Heart right ventricle (tissue), 16 donors: ENCODE measurements around the gene NR3C1. TPM values are rescaled to one million over a fixed set of nuclear protein-coding genes. Genes with fewer than 3 reads are reported as not detected.

Experiments used
- ATAC-seq, 8 donors: fragments of 200-7000 bp; cut with Tn5 transposase; one replicate each; pipeline ENCODE4 v1.9.1; 2020; ENCODE audit warnings: mild to moderate bottlenecking in 8 of 8, moderate library complexity in 8 of 8, moderate number of reproducible peaks in 1 of 8
- DNase-seq, 2 donors: peaks; one replicate each; pipeline ENCODE4 v3.0.0-alpha.2; 2020
- H3K27ac ChIP-seq, 10 donors: fragments of 200-600 bp; sonication (generic) in 2 of 10; one replicate each; pipeline versions ENCODE4 v1.5.0 to v1.8.0; 2020 to 2022; ENCODE audit warnings: mild to moderate bottlenecking in 3 of 10
- H3K27me3 ChIP-seq, 7 donors: fragments of 200-600 bp; one replicate each; pipeline ENCODE4 v1.8.0; 2021 to 2022; ENCODE audit warnings: mild to moderate bottlenecking in 2 of 7
- H3K36me3 ChIP-seq, 9 donors: fragments of 200-600 bp; sonication (generic) in 1 of 9; one replicate each; pipeline versions ENCODE4 v1.5.0 to v1.8.0; 2020 to 2022; ENCODE audit warnings: mild to moderate bottlenecking in 2 of 9
- H3K4me1 ChIP-seq, 9 donors: fragments of 200-600 bp; sonication (generic) in 1 of 9; one replicate each; pipeline versions ENCODE4 v1.5.0 to v1.8.0; 2020 to 2022; ENCODE audit warnings: mild to moderate bottlenecking in 4 of 9
- H3K4me3 ChIP-seq, 10 donors: fragments of 200-600 bp; sonication (generic) in 2 of 10; one replicate each; pipeline versions ENCODE4 v1.5.0 to v1.8.0; 2020 to 2022; ENCODE audit warnings: mild to moderate bottlenecking in 7 of 10, moderate library complexity in 2 of 10
- H3K9me3 ChIP-seq, 11 donors: fragments of 200-600 bp in 10 of 11; sonication (generic) in 2 of 11; one replicate each; pipeline versions ENCODE4 v1.5.0 to v1.8.0; 2013 to 2022; ENCODE audit warnings: mild to moderate bottlenecking in 2 of 11, control low read depth in 1 of 11, moderate library complexity in 1 of 11
- WGBS, 2 donors: extraction: QIAGEN DNeasy Blood & Tissue Kit; methylation state at CpG; one replicate each; pipeline ENCODE4 v1.1.7; 2013; ENCODE audit warnings: inconsistent platforms in 1 of 2; 5-methylcytosine and 5-hydroxymethylcytosine counted together
- intact Hi-C, 10 donors: fragments of 100-400 bp; cut with DNase I; formaldehyde crosslinking; loops; one replicate each; pipeline versions ENCODE4 v1.11.1 to v1.14.2; 2022
- polyA plus RNA-seq, 2 donors: library from polyadenylated mRNA; stranded (reverse); fragments of 200-250 nt; gene quantifications; one replicate each; pipeline ENCODE4 v1.2.3, GENCODE V29; 2013
- total RNA-seq, 10 donors: library from RNA; stranded (reverse); fragmentation: NEBNext Ultra II Directional in 3 of 10; extraction: Animal tissue kit (Norgen Biotek cat#: 25700) in 3 of 10; gene quantifications; one replicate each; pipeline versions ENCODE4 v1.2.1 to v1.2.4, GENCODE V29; 2021 to 2023
- TF ChIP-seq, protein P1 (sequence below), 9 donors: fragments of 200-600 bp; sonication (generic) in 2 of 9; IDR thresholded peaks; one replicate each; pipeline versions ENCODE4 v1.5.0 to v1.8.0; 2021 to 2022; ENCODE audit warnings: antibody characterized with exemption in 9 of 9, mild to moderate bottlenecking in 5 of 9, moderate library complexity in 1 of 9
- donor health status: Arrhythmogenic right ventricular cardiomyopathy.
- donor health status: ischemic (EF 13 %, LVEDD 7.1; RV severe dilation, severe dysfunction).
- donor health status: healthy with polysubstance abuse.
- donor health status: DM: no; HTN: yes; CAD: no.
- donor health status: DM: no; HTN: no; CAD: no.
- donor health status: ischemic (EF 25% LVEDD 6.9; RV normal size, moderate dysfunction).
- donor health status: ischemic (EF 25% LVEDD 5.7; RV mildly dilated, moderate dysfunction).
- donor health status: healthy.
- donor health status: DM: yes; HTN: yes; CAD: no.
- donor health status: Ischemic cardiomyopathy.
- donor health status: ischemic (EF 35%, LVEDD 5.7; RV mildly dilated, moderate dysfunction).
- donor health status: nonischemic (EF 11% LVEDD 7.7; RV severe dilation, severe dysfunction).
- donor health status: DM: yes; HTN: yes; CAD: no.
- donor health status: PGD.
- donor health status: ischemic (EF 29% LVEDD 5.4; RV normal size, mild dysfunction).
- donor health status: nonischemic (EF 23%, LVEDD 6.1; RV moderate dilation, normal function).

NR3C1 gene
- total and polyA plus RNA-seq, 12 donors, result 11.0 to 62.3 (median 44.6) TPM

DNA sequence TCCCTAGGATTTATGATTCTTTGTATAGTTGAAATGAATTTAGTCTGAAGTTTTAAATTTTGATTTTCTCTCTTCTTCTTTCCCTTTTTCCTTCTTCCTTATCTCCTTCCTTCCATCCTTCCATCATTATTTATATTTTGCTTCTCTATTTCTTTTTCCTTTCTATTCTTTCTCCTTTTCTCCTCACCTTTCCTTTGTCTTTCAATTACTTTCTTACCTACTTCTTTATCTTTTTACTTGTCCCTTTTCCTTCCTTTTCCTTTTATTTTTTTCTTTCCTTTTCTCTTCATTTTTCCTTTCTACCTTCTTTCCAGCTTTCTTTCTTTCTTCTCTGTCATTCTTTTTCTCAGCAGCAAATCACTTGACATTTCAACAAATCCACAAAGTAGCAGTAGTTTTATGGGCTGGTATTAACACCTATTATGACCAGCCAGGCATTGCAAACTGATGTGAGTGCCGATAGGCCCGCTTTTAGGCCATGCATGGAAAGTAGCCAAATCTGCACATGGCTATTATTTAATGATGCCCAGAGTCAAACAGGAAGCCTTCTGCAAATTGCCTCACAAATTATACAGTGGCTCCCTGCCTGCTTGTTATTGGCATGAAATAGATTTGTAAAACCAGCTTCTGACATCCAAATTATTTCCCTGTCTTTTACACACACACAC is 37.1 kb upstream of the NR3C1 start:
- intact Hi-C loops, result no loop called here
- Histone ChIP-seq H3K4me3 (no peak overlapping the region), H3K27me3 (no peaks in the 10 kb centered on the region), H3K36me3 (no peaks in the 10 kb centered on the region), H3K27ac (no peak overlapping the region), H3K9me3 (no peaks in the 10 kb centered on the region), H3K4me1 (peaks cover 0 to 17% (median 0%) of the 10 kb centered on the region in 9 donors)
- TF ChIP-seq, protein P1, sequence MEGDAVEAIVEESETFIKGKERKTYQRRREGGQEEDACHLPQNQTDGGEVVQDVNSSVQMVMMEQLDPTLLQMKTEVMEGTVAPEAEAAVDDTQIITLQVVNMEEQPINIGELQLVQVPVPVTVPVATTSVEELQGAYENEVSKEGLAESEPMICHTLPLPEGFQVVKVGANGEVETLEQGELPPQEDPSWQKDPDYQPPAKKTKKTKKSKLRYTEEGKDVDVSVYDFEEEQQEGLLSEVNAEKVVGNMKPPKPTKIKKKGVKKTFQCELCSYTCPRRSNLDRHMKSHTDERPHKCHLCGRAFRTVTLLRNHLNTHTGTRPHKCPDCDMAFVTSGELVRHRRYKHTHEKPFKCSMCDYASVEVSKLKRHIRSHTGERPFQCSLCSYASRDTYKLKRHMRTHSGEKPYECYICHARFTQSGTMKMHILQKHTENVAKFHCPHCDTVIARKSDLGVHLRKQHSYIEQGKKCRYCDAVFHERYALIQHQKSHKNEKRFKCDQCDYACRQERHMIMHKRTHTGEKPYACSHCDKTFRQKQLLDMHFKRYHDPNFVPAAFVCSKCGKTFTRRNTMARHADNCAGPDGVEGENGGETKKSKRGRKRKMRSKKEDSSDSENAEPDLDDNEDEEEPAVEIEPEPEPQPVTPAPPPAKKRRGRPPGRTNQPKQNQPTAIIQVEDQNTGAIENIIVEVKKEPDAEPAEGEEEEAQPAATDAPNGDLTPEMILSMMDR (IDR thresholded peaks at IDR 0.05), result no peak
- ATAC-seq (no peak), DNase-seq (no peak)
- WGBS, 2 donors, result 77 to 83% methylated on average over 2 of the region's 2 CpGs

DNA sequence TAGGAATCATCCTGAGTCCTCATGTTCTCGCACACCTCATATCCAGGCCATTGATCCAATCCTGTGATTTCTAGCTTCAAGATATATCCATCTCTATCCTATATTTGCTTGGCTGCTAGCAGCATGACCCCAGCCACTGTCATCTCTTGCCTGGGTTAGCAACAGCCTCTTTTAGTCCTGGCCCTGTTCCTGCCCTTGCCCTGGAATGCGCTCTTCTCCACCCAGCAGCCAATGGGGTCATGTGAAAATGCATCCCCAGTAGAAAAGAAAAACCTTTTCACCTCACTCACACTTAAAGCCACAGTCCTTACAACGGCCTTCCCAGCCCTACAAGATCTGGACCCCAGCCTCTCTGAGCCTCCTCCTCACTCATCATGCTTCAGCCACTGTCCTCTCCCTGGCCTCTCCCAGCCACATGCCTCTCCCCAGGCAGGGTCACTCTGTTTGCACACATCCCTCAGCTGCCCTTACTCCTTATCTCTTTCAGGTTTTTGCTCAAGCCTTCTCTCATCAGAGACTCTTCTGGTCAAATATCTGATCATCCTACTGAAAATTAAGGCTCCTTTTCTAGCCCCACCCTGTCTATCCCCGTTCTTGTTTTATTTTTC is 34.3 kb upstream of the NR3C1 start:
- no peaks in the 10 kb centered on the region for H3K36me3 ChIP-seq
- no peaks in the 10 kb centered on the region for H3K9me3 ChIP-seq
- no peaks in the 10 kb centered on the region for H3K27me3 ChIP-seq
- no peak overlapping the region for H3K4me3 ChIP-seq
- peaks cover 0 to 25% (median 5%) of the 10 kb centered on the region in 9 donors for H3K4me1 ChIP-seq
- H3K27ac ChIP-seq, result no peak overlapping the region
- DNase-seq (peak in 1 of 2 donors; percentile 13), ATAC-seq (peak in 7 of 8 donors; percentile 38 to 79 (median 66))
- TF ChIP-seq, protein P1 (IDR thresholded peaks at IDR 0.05), result no peak
- 66 to 76% methylated on average over 4 of the region's 4 CpGs for WGBS, 2 donors
- intact Hi-C loops, result no loop called here

DNA sequence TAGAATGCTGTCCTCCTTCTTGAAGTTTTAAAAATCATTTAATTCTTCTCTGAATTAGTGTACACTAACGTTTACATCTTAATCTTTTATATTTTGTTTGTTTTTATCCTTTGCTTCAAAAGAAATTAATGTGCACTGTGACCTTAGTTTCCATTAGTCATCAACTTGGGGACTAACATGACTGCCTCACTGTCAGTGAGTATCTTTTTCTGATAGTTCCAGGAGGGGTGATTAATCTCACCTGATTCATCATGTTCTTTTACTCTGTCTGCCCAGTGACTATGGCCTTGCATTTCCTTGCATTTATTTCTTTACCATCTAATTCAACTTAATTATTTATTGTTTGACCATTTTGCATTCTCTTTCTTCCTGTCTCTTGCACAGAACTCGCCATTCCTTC is 33.4 kb upstream of the NR3C1 start:
- TF ChIP-seq, protein P1 (IDR thresholded peaks at IDR 0.05), result no peak
- H3K27ac ChIP-seq, result no peak overlapping the region
- intact Hi-C loops, result no loop called here
- H3K4me3 ChIP-seq, result no peak overlapping the region
- DNase-seq (no peak), ATAC-seq (no peak)
- H3K36me3 ChIP-seq, result no peaks in the 10 kb centered on the region
- 82 to 89% methylated on average over 2 of the region's 2 CpGs for WGBS, 2 donors
- no peaks in the 10 kb centered on the region for H3K27me3 ChIP-seq
- peaks cover 0 to 25% (median 5%) of the 10 kb centered on the region in 9 donors for H3K4me1 ChIP-seq
- H3K9me3 ChIP-seq, result no peaks in the 10 kb centered on the region

DNA sequence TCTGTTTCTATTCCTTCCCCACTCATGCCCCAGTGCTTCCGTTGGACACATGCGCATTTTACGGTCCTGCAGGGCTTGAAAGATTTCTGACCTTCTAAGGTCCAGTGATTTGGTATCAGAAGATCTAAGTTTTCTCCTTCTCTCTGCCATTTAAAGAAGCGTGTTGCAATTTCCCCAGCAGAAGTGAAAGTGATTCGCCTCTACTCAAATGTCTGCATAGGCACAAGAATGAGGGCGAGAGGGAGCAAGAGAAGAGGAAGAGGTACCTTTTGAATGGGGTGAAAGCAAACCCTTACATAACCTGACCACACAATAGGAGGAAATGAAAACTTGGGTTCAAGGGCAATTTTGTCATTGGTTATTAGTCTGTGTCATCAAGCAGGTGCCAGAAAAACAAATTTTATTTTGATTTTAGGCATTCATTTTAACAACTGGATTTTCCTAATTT is 31.7 kb upstream of the NR3C1 start:
- H3K27ac ChIP-seq, result peak overlapping the region in 6 of 10 donors; percentile 2 to 85 (median 25)
- no peaks in the 10 kb centered on the region for H3K27me3 ChIP-seq
- TF ChIP-seq, protein P1 (IDR thresholded peaks at IDR 0.05), result no peak
- intact Hi-C loops, result no loop called here
- H3K36me3 ChIP-seq, result no peaks in the 10 kb centered on the region
- DNase-seq (peak in 1 of 2 donors; percentile 22), ATAC-seq (peak in 6 of 8 donors; percentile 46 to 79 (median 73))
- peaks cover 0 to 25% (median 5%) of the 10 kb centered on the region in 9 donors for H3K4me1 ChIP-seq
- 70 to 82% methylated on average over 6 of the region's 6 CpGs for WGBS, 2 donors
- H3K9me3 ChIP-seq, result no peaks in the 10 kb centered on the region
- H3K4me3 ChIP-seq, result peak overlapping the region in 6 of 10 donors; percentile 24 to 46 (median 26)
